IPS-NIHi11 (cell line): ENCODE measurements around the gene RIMBP2.

Source experiments
- DNase-seq: peaks from one replicate; pipeline ENCODE4 v3.0.0; 2012; ENCODE audit warnings: mixed read lengths, low spot score

The RIMBP2 gene

GRCh38 chr12:130633771-130634170, 82.3 kb downstream of the RIMBP2 start:
- peak; percentile 75 for DNase-seq

- DNase-seq, result no peak
These were observed 83.5 kb downstream of the RIMBP2 start for GRCh38 chr12:130632642-130633041.

GRCh38 chr12:130628304-130628703, 87.8 kb downstream of the RIMBP2 start:
- DNase-seq, result no peak

GRCh38 chr12:130627175-130627574, 88.9 kb downstream of the RIMBP2 start:
- no peak for DNase-seq

- DNase-seq, result no peak
These were observed 89.5 kb downstream of the RIMBP2 start for GRCh38 chr12:130626601-130627000.

GRCh38 chr12:130625201-130625600, 90.9 kb downstream of the RIMBP2 start:
- DNase-seq, result no peak

- DNase-seq, result no peak
These were observed 93.3 kb downstream of the RIMBP2 start for GRCh38 chr12:130622803-130623202.

GRCh38 chr12:130621696-130622298, 94.3 kb downstream of the RIMBP2 start:
- DNase-seq, result no peak

- DNase-seq, result no peak
These were observed 95.3 kb downstream of the RIMBP2 start for GRCh38 chr12:130620756-130621155.

GRCh38 chr12:130620281-130620680, 95.8 kb downstream of the RIMBP2 start:
- no peak for DNase-seq

- DNase-seq, result no peak
These were observed 96.6 kb downstream of the RIMBP2 start for GRCh38 chr12:130619385-130620001.

GRCh38 chr12:130617219-130617618, 98.9 kb downstream of the RIMBP2 start:
- DNase-seq, result no peak

GRCh38 chr12:130615861-130616345, 100.2 kb downstream of the RIMBP2 start:
- DNase-seq, result no peak

GRCh38 chr12:130614530-130614905, 101.6 kb downstream of the RIMBP2 start:
- DNase-seq, result no peak

GRCh38 chr12:130613831-130614529, 102.1 kb downstream of the RIMBP2 start:
- DNase-seq, result no peak

GRCh38 chr12:130613131-130613530, 103.0 kb downstream of the RIMBP2 start:
- DNase-seq, result no peak

- DNase-seq, result no peak
These were observed 104.8 kb downstream of the RIMBP2 start for GRCh38 chr12:130611026-130611905.

GRCh38 chr12:130609966-130610365, 106.1 kb downstream of the RIMBP2 start:
- no peak for DNase-seq

- DNase-seq, result no peak
These were observed 107.3 kb downstream of the RIMBP2 start for GRCh38 chr12:130608831-130609230.

GRCh38 chr12:130608132-130608531, 108.0 kb downstream of the RIMBP2 start:
- peak; percentile 45 for DNase-seq

GRCh38 chr12:130606231-130606630, 109.9 kb downstream of the RIMBP2 start:
- DNase-seq, result no peak

GRCh38 chr12:130603396-130603965, 112.6 kb downstream of the RIMBP2 start:
- no peak for DNase-seq
